Effector memory CD4-positive, alpha-beta T cell (primary cell): ENCODE data around the gene TESMIN.
A peak's percentile ranks its signal among the peaks of the same experiment; 100 is the strongest.

ENCODE experiments used
- DNase-seq, 3 donors: peaks; one replicate each; pipeline ENCODE4 v3.0.0-alpha.2; 2020
- H3K27ac ChIP-seq: 2 replicates; pipeline ENCODE4 v1.7.0; 2013; ENCODE audit warnings: mild to moderate bottlenecking, low read length, moderate library complexity; ENCODE audit not compliant: insufficient read depth, poor library complexity, severe bottlenecking
- H3K27me3 ChIP-seq: replicated peaks from 2 replicates; pipeline ENCODE4 v1.7.0; 2013; ENCODE audit warnings: mild to moderate bottlenecking, low read length; ENCODE audit not compliant: insufficient read depth, control insufficient read depth, poor library complexity, severe bottlenecking
- H3K36me3 ChIP-seq: 2 replicates; pipeline ENCODE4 v1.7.0; 2013; ENCODE audit warnings: mild to moderate bottlenecking, low read length, moderate library complexity; ENCODE audit not compliant: control insufficient read depth, insufficient read depth
- H3K4me1 ChIP-seq: 2 replicates; pipeline ENCODE4 v1.7.0; 2013; ENCODE audit warnings: low read length, mild to moderate bottlenecking; ENCODE audit not compliant: control insufficient read depth, insufficient read depth, poor library complexity, severe bottlenecking
- H3K4me3 ChIP-seq: 2 replicates; pipeline ENCODE4 v1.7.0; 2013; ENCODE audit warnings: low read length, low read depth, mild to moderate bottlenecking; ENCODE audit not compliant: insufficient read depth, poor library complexity, severe bottlenecking
- H3K9me3 ChIP-seq: 2 replicates; pipeline ENCODE4 v1.7.0; 2013; ENCODE audit warnings: mild to moderate bottlenecking, low read length, moderate library complexity; ENCODE audit not compliant: control insufficient read depth

TESMIN gene

DNA sequence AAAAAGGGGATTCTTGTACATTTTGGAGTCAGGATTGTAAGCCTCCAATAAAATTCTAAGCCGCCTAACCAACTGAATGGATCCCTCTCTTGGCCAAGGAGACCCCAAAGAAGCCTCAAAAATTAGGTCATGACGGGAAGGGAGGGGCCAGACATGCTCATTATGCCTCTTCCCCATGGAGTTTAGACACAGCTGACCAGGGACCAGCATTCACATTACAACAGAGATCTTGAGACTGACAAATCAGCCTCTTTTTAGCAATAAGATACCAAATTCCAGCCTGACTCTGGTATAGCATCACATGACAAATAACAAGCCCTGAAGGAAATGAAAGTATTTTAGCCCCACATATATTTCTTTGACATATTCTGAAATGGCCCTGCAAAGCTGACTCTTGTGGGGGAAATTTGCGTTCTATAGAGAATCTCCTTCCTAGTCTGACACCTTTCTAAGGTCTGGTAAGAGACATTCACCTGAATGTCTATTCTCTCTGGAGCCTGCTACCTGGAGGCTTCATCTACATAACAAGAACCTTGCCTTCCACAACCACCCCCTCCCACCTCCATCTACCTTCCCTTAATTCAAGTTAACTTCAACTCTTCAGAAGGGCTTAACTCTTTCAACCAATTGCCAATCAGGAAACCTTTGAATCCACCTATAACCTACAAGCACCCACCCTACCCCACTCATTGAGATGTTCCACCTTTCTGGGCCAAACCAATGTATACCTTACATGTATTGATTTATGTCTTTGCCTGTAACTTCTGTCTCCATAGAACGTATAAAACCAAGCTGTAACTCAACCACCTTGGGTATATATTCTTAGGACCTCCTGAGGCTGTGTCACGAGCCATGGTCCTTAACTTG is 56.7 kb downstream of the TESMIN start:
- Histone ChIP-seq H3K36me3 (no peaks in the 10 kb centered on the region), H3K4me1 (peaks cover 10% of the 10 kb centered on the region), H3K27ac (no peak overlapping the region), H3K27me3 (no peaks in the 10 kb centered on the region), H3K4me3 (no peak overlapping the region), H3K9me3 (no peaks in the 10 kb centered on the region)
- no peak for DNase-seq

GRCh38 chr11:68693484-68693882 is 57.8 kb downstream of the TESMIN start:
- no peak for DNase-seq
- H3K27ac ChIP-seq = no peak overlapping the region
- H3K27me3 ChIP-seq = no peaks in the 10 kb centered on the region

GRCh38 chr11:68692871-68693483 is 58.3 kb downstream of the TESMIN start:
- Histone ChIP-seq H3K36me3 (no peaks in the 10 kb centered on the region), H3K27me3 (no peaks in the 10 kb centered on the region), H3K27ac (no peak overlapping the region), H3K4me1 (peaks cover 11% of the 10 kb centered on the region), H3K4me3 (no peak overlapping the region), H3K9me3 (no peaks in the 10 kb centered on the region)
- no peak for DNase-seq

More at GRCh38 chr11:68693484-68693882, 57.8 kb downstream of the TESMIN start:
- Histone ChIP-seq H3K4me3 (no peak overlapping the region), H3K36me3 (no peaks in the 10 kb centered on the region), H3K4me1 (peaks cover 11% of the 10 kb centered on the region), H3K9me3 (no peaks in the 10 kb centered on the region)

DNA sequence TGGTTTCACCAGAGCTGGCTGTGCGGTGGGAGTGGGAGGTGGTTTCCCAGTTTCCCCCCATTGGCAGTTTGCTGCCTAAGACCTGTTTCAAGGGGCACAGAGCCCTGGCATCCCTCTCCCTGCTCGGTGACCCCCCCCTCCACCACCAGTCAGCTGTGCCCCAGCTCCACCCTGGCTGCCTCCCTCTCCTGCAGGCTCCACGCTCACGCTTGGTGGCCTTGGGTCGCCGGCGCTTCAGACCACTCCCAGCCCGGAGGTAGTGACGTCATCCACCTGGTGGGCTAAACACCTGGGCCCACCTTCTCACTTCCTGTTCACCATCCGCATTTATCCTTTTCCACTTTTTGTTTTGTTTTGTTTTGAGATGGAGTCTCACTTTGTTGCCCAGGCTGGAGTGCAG is 59.2 kb downstream of the TESMIN start:
- Histone ChIP-seq H3K27me3 (no peaks in the 10 kb centered on the region), H3K4me3 (no peak overlapping the region), H3K27ac (no peak overlapping the region), H3K36me3 (no peaks in the 10 kb centered on the region), H3K9me3 (no peaks in the 10 kb centered on the region), H3K4me1 (peaks cover 11% of the 10 kb centered on the region)
- no peak for DNase-seq

GRCh38 chr11:68691402-68691784 is 59.9 kb downstream of the TESMIN start:
- no peak overlapping the region for H3K4me3 ChIP-seq
- H3K27ac ChIP-seq = no peak overlapping the region
- no peaks in the 10 kb centered on the region for H3K36me3 ChIP-seq
- no peaks in the 10 kb centered on the region for H3K9me3 ChIP-seq
- H3K4me1 ChIP-seq = peaks cover 11% of the 10 kb centered on the region
- H3K27me3 ChIP-seq = no peaks in the 10 kb centered on the region
- no peak for DNase-seq

GRCh38 chr11:68690671-68691401 is 60.5 kb downstream of the TESMIN start:
- Histone ChIP-seq H3K4me3 (no peak overlapping the region), H3K4me1 (peaks cover 11% of the 10 kb centered on the region), H3K36me3 (no peaks in the 10 kb centered on the region), H3K27me3 (peaks cover 1% of the 10 kb centered on the region), H3K27ac (no peak overlapping the region), H3K9me3 (no peaks in the 10 kb centered on the region)
- DNase-seq = peak in 2 of 3 donors; percentile 2 to 3

GRCh38 chr11:68689737-68690625 is 61.3 kb downstream of the TESMIN start:
- H3K4me3 ChIP-seq = no peak overlapping the region
- H3K4me1 ChIP-seq = peaks cover 14% of the 10 kb centered on the region
- no peaks in the 10 kb centered on the region for H3K9me3 ChIP-seq
- H3K36me3 ChIP-seq = no peaks in the 10 kb centered on the region
- DNase-seq = no peak
- no peak overlapping the region for H3K27ac ChIP-seq
- H3K27me3 ChIP-seq = peaks cover 10% of the 10 kb centered on the region

GRCh38 chr11:68688881-68689280 is 62.4 kb downstream of the TESMIN start:
- DNase-seq = no peak
- Histone ChIP-seq H3K4me1 (peaks cover 22% of the 10 kb centered on the region), H3K36me3 (no peaks in the 10 kb centered on the region), H3K4me3 (no peak overlapping the region), H3K27me3 (peaks cover 21% of the 10 kb centered on the region), H3K9me3 (no peaks in the 10 kb centered on the region), H3K27ac (no peak overlapping the region)

GRCh38 chr11:68687986-68688385 is 63.3 kb downstream of the TESMIN start:
- H3K27me3 ChIP-seq = peaks cover 23% of the 10 kb centered on the region

More at GRCh38 chr11:68687986-68688385, 63.3 kb downstream of the TESMIN start:
- DNase-seq = no peak
- Histone ChIP-seq H3K9me3 (no peaks in the 10 kb centered on the region), H3K4me1 (peaks cover 22% of the 10 kb centered on the region), H3K27ac (no peak overlapping the region), H3K36me3 (no peaks in the 10 kb centered on the region), H3K4me3 (no peak overlapping the region)
